Stimulated activated CD8-positive, alpha-beta memory T cell treated with anti-CD3 and anti-CD28 coated beads, Interleukin-7, amount 100 ng/mL, for 48 hours (primary cell): ENCODE measurements around the gene PHF24.
"Not testable (repeated sequence)": the region's sequence is repeated elsewhere in the genome, so short reads cannot be mapped to it uniquely, and the experiment has no call there.

Experiments used
- DNase-seq, 2 donors: peaks; one replicate each; pipeline ENCODE4 v3.0.0-alpha.2; 2020; ENCODE audit warnings: low read depth in 1 of 2; ENCODE audit errors: extremely low read depth in 1 of 2

The PHF24 gene

GRCh38 chr9:34957492-34958410, at the start of gene PHF24:
TSS of gene PHF24 (plus strand) at chr9:34958285. CDS start at chr9:34971299, 13,014 bp downstream.
- no peak for DNase-seq

- no peak for DNase-seq
These were observed 31.0 kb upstream of the PHF24 start for GRCh38 chr9:34927061-34927460.

GRCh38 chr9:34928921-34929320, 29.2 kb upstream of the PHF24 start:
- no peak for DNase-seq

GRCh38 chr9:34929506-34930102, 28.5 kb upstream of the PHF24 start:
- peak in 1 of 2 donors; percentile 7 for DNase-seq

GRCh38 chr9:34939989-34940388, 18.1 kb upstream of the PHF24 start:
- DNase-seq = not testable (repeated sequence)

- DNase-seq = no peak
These were observed 9.6 kb upstream of the PHF24 start for GRCh38 chr9:34948451-34948850.

GRCh38 chr9:34954225-34954624, 3.9 kb upstream of the PHF24 start:
- DNase-seq = no peak

- not testable (repeated sequence) for DNase-seq
These were observed 2.0 kb upstream of the PHF24 start for GRCh38 chr9:34956066-34956465.

- DNase-seq = no peak
These were observed 1.4 kb upstream of the PHF24 start for GRCh38 chr9:34956648-34957047.

GRCh38 chr9:34958411-34958982, 412 bp downstream of the PHF24 start:
- no peak for DNase-seq

GRCh38 chr9:34959461-34959860, 1.4 kb downstream of the PHF24 start:
- DNase-seq = no peak

- no peak for DNase-seq
These were observed 3.7 kb downstream of the PHF24 start for GRCh38 chr9:34961574-34962490.

- DNase-seq = no peak
These were observed 4.5 kb downstream of the PHF24 start for GRCh38 chr9:34962546-34962945.

GRCh38 chr9:34963552-34963951, 5.5 kb downstream of the PHF24 start:
- no peak for DNase-seq

GRCh38 chr9:34964458-34964857, 6.4 kb downstream of the PHF24 start:
- no peak for DNase-seq

GRCh38 chr9:34971146-34971811, 13.2 kb downstream of the PHF24 start:
- DNase-seq = no peak

GRCh38 chr9:34974664-34975063, 16.6 kb downstream of the PHF24 start:
- DNase-seq = no peak

- DNase-seq = no peak
These were observed 18.4 kb downstream of the PHF24 start for GRCh38 chr9:34976441-34976840.

- DNase-seq = no peak
These were observed 18.9 kb downstream of the PHF24 start for GRCh38 chr9:34976992-34977391.

- no peak for DNase-seq
These were observed 22.2 kb downstream of the PHF24 start for GRCh38 chr9:34980181-34980761.
